Gastrocnemius medialis (tissue), 4 donors: Measurements from ENCODE around the gene HIC1. TPM values are rescaled to one million over a fixed set of nuclear protein-coding genes. Genes with fewer than 3 reads are reported as not detected.

Experiments
- ATAC-seq, 2 donors: fragments of 150-250 bp; one replicate each; pipeline ENCODE4 v1.9.1; 2016
- DNase-seq, 2 donors: peaks; one replicate each; pipeline ENCODE4 v3.0.0-alpha.2; 2019
- H3K27ac ChIP-seq, 4 donors: fragments of 200-600 bp; sonication (generic); 1 replicate in 1 of 4; 2 replicates in 3 of 4; pipeline ENCODE4 v1.5.1; 2016 to 2018; ENCODE audit warnings: mild to moderate bottlenecking in 2 of 4, moderate library complexity in 1 of 4
- H3K27me3 ChIP-seq, 3 donors: fragments of 200-600 bp; sonication (generic) in 2 of 3; 1 replicate in 1 of 3; 2 replicates in 2 of 3; pipeline versions ENCODE4 v1.5.1 to v1.6.0; 2016 to 2019; ENCODE audit warnings: mild to moderate bottlenecking in 1 of 3, moderate library complexity in 1 of 3
- H3K36me3 ChIP-seq, 2 donors: fragments of 200-600 bp; sonication (generic) in 1 of 2; one replicate each; pipeline ENCODE4 v1.5.1; 2017 to 2018
- H3K4me1 ChIP-seq, 2 donors: fragments of 200-600 bp; sonication (generic) in 1 of 2; one replicate each; pipeline ENCODE4 v1.5.1; 2016 to 2017; ENCODE audit warnings: mild to moderate bottlenecking in 2 of 2
- H3K4me3 ChIP-seq, 4 donors: fragments of 200-600 bp; sonication (generic) in 3 of 4; 1 replicate in 1 of 4; 2 replicates in 3 of 4; pipeline ENCODE4 v1.5.1; 2016 to 2019; ENCODE audit warnings: mild to moderate bottlenecking in 2 of 4
- H3K9me3 ChIP-seq, 3 donors: fragments of 200-600 bp; sonication (generic) in 2 of 3; 1 replicate in 1 of 3; 2 replicates in 2 of 3; pipeline ENCODE4 v1.5.1; 2016 to 2019
- POLR2A ChIP-seq, 2 donors: fragments of 450-650 bp; IDR thresholded peaks; one replicate each; pipeline ENCODE4 v1.6.1; 2017; ENCODE audit warnings: antibody characterized with exemption in 2 of 2, mild to moderate bottlenecking in 2 of 2, moderate library complexity in 2 of 2
- in situ Hi-C, 4 donors: fragments of 200-750 bp; cut with MboI; loops; one replicate each; pipeline versions ENCODE4 v1.15.0 to v1.8.0; 2017; ENCODE audit warnings: low sequenced_read_pairs in 4 of 4
- intact Hi-C: fragments of 100-400 bp; cut with DNase I; formaldehyde crosslinking; loops from one replicate; pipeline ENCODE4 v1.15.1; 2023; ENCODE audit warnings: low total_unique reads
- total RNA-seq, 4 donors: library from RNA; depleted of rRNA; stranded (reverse); fragments of >200 nt; gene quantifications; one replicate each; pipeline versions ENCODE4 v1.1.0 to v1.2.3, GENCODE V29; 2016
- TF ChIP-seq, protein P1 (sequence below), 5 experiments: fragments of 450-650 bp in 3 of 5; fragments of 200-600 bp in 2 of 5; sonication (generic) in 2 of 5; IDR thresholded peaks in 4 of 5; conservative IDR thresholded peaks in 1 of 5; 1 replicate in 4 of 5; 2 replicates in 1 of 5; pipeline ENCODE4 v1.5.1; 2016 to 2019; ENCODE audit warnings: antibody characterized with exemption in 5 of 5, mild to moderate bottlenecking in 3 of 5, moderate library complexity in 3 of 5

HIC1 gene
- total RNA-seq, 4 donors from 2014 or later, result 4.6 to 9.6 (median 6.9) TPM

DNA sequence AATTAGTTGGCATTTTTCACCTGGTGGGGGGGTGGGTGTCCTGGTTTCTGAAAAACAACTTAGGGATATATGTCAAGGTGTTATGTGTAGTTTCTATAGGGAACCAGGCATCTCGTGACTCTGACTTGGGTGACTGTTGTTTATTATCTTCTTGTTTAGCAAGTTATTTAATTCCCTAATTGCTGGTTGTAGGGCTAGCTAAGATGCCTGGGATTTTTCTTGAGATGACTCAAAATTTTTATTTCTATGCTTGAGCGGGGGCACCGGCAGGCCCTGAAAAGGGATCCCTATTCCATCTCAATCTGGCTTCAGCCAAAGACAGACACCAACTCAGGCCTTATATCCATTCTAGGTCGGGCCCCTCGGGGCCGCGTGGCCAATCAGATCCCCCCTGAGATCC is 21.8 kb upstream of the HIC1 start:
- no peak for ATAC-seq
- H3K27ac ChIP-seq, result no peak overlapping the region
- no peak for DNase-seq
- H3K4me1 ChIP-seq, result peaks cover 14 to 29% of the 10 kb centered on the region in 2 donors
- in situ Hi-C loops (loop anchor here (25.0 kb wide), 2 partner anchors 346 to 371 kb away; partner anchors contain the start of gene PRPF8 (in 1 of the 4)), intact Hi-C loops (no loop called here)
- H3K4me3 ChIP-seq, result no peak overlapping the region
- no peak for TF ChIP-seq POLR2A (IDR thresholded peaks at IDR 0.05)
- TF ChIP-seq, protein P1, sequence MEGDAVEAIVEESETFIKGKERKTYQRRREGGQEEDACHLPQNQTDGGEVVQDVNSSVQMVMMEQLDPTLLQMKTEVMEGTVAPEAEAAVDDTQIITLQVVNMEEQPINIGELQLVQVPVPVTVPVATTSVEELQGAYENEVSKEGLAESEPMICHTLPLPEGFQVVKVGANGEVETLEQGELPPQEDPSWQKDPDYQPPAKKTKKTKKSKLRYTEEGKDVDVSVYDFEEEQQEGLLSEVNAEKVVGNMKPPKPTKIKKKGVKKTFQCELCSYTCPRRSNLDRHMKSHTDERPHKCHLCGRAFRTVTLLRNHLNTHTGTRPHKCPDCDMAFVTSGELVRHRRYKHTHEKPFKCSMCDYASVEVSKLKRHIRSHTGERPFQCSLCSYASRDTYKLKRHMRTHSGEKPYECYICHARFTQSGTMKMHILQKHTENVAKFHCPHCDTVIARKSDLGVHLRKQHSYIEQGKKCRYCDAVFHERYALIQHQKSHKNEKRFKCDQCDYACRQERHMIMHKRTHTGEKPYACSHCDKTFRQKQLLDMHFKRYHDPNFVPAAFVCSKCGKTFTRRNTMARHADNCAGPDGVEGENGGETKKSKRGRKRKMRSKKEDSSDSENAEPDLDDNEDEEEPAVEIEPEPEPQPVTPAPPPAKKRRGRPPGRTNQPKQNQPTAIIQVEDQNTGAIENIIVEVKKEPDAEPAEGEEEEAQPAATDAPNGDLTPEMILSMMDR (IDR thresholded peaks at IDR 0.05 in 4 of 5, conservative IDR thresholded peaks at IDR 0.05 in 1 of 5), result no peak
- H3K36me3 ChIP-seq, result peaks cover 0 to 25% of the 10 kb centered on the region in 2 donors
- no peaks in the 10 kb centered on the region for H3K9me3 ChIP-seq
- no peaks in the 10 kb centered on the region for H3K27me3 ChIP-seq

DNA sequence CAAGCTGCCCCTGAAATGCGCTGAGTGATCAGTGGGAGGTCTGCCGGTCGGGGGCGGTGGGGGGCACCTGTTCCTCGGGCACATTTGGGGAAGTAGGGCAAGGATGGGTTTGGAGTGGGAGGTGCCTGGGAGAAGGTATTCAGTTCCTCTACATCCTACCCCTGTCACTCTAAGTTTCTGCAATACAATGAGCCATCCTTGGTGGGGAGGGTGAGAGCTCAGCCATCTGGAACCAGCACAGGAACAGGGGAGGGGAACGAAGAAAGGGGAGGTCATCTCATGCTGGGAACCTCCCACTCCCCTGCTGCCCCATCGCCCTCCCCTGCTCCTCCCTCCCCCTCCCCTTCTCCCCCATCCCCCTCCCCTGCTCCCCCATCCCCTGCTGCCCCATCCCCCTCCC is 20.7 kb upstream of the HIC1 start:
- Histone ChIP-seq H3K27me3 (no peaks in the 10 kb centered on the region), H3K36me3 (peaks cover 0 to 25% of the 10 kb centered on the region in 2 donors), H3K9me3 (no peaks in the 10 kb centered on the region), H3K4me1 (peaks cover 14 to 29% of the 10 kb centered on the region in 2 donors), H3K4me3 (no peak overlapping the region), H3K27ac (no peak overlapping the region)
- TF ChIP-seq, protein P1 (IDR thresholded peaks at IDR 0.05 in 4 of 5, conservative IDR thresholded peaks at IDR 0.05 in 1 of 5), result no peak
- no peak for TF ChIP-seq POLR2A (IDR thresholded peaks at IDR 0.05)
- DNase-seq (no peak), ATAC-seq (no peak)
- intact Hi-C loops (no loop called here), in situ Hi-C loops (loop anchor here (25.0 kb wide), 2 partner anchors 347 to 372 kb away; partner anchors contain the start of gene PRPF8 (in 1 of the 4))

DNA sequence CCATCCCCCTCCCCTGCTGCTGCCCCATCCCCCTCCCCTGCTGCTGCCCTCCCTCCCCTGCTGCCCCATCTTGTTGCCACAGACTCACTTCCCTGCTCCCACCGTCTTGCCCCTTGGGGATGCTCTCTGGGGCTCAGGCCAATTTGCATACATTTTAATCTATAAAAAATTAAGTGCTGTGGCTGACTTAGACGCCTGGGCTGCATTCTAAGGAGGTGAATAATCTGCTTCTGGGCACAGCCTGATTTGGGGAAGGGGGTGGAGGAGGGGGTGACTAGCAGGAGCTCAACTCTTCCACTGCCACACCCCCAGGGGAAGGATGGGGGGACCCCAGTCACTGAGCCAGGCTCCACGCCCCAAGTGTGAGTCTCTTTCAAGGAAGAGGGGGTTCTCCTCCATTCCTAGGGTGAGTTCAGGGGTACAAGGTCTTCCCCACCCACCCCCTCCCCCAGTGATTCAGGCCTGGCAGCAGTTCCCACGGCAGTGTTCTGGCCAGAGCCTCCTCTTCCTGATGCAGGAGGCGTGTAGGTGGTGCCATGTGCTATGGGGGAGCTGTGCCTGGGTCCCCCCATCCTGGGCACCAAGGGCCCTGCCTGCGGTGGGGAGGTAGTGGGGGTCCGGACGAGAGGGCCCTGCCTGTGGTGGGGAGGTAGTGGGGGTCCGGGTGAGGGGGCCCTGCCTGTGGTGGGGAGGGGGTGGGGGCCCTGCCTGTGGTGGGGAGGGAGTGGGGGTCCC is 19.9 kb upstream of the HIC1 start:
- H3K36me3 ChIP-seq, result peaks cover 0 to 25% of the 10 kb centered on the region in 2 donors
- H3K9me3 ChIP-seq, result no peaks in the 10 kb centered on the region
- no peaks in the 10 kb centered on the region for H3K27me3 ChIP-seq
- H3K27ac ChIP-seq, result no peak overlapping the region
- no peak for DNase-seq
- intact Hi-C loops, result no loop called here
- H3K4me3 ChIP-seq, result no peak overlapping the region
- H3K4me1 ChIP-seq, result peaks cover 14 to 24% of the 10 kb centered on the region in 2 donors
- in situ Hi-C loops, result loop anchor here (25.0 kb wide), 2 partner anchors 348 to 373 kb away; partner anchors contain the start of gene PRPF8 (in 1 of the 4)
- TF ChIP-seq POLR2A (IDR thresholded peaks at IDR 0.05), result no peak
- TF ChIP-seq, protein P1 (IDR thresholded peaks at IDR 0.05 in 4 of 5, conservative IDR thresholded peaks at IDR 0.05 in 1 of 5), result no peak
- ATAC-seq, result no peak

DNA sequence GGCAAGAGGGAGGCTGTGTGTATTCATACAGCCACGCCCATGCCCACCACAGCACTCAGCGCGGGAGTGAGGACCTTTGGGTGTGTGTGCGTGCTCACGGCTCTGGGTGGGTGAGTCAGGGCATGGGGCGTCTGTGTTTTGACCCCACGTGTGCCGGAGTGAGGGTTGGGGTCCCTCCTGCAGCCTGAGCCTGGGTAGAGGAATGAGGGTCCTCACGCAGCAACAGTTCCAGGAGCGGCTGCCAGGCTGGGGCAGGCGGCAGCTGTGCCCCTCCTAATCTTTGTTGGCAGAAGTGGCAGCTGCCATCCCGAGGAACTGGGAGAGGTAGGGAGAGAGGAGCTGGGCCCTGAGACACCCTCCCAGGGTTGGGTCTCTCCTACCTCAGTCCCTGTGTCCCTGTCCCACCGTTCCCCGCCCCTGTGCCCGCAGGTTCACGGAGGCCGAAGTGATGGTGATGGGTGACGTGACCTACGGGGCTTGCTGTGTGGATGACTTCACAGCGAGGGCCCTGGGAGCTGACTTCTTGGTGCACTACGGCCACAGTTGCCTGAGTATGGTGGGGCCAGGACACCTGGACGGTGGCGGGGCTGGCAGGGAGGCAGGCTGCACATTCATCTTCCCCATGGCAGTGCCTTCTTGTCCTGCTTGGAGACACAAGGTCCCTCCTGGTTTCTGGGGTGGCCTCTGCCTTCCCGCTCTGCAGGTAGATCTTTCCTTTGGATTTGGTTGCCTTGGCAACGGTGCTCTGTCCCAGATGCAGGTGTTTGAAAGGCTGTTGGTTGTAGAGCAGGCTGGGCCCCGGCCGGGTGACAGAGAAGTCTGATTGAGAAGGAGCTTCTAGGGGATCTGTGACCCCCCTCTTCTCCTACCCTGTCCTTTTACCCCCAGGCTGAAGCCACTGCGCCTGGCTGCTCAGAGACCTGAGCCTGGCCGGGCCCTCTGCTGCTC is 19.1 kb upstream of the HIC1 start:
- in situ Hi-C loops, result loop anchor here (25.0 kb wide), 2 partner anchors 349 to 374 kb away; partner anchors contain the start of gene PRPF8 (in 1 of the 4)
- DNase-seq (no peak), ATAC-seq (no peak)
- Histone ChIP-seq H3K27me3 (no peaks in the 10 kb centered on the region), H3K36me3 (peaks cover 0 to 31% of the 10 kb centered on the region in 2 donors), H3K4me3 (no peak overlapping the region), H3K4me1 (peaks cover 12 to 21% of the 10 kb centered on the region in 2 donors), H3K9me3 (no peaks in the 10 kb centered on the region), H3K27ac (no peak overlapping the region)
- intact Hi-C loops, result no loop called here
- TF ChIP-seq, protein P1 (IDR thresholded peaks at IDR 0.05 in 4 of 5, conservative IDR thresholded peaks at IDR 0.05 in 1 of 5), result no peak
- no peak for TF ChIP-seq POLR2A (IDR thresholded peaks at IDR 0.05)
